ENCODE results near the gene PTPRE.

DNA sequence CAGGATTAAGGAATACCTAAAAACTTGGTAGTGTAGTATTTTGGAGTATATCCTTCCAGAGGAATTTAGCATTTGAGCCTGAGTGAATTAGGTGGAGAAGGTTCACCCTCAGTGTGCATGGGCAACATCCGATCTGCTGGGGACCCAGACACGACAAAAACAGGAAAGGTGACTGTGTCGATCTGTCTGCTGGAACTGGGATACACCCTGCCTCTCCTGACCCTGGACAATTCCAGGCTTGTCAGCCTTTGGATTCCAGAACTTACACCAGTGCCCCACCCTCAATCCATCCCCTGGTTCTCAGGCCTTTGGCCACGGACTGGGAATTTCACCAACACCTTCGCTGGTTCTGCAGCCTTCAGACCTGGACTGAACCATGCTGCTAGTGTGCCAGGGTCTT lies 41.9 kb downstream of the PTPRE start:
- TF ChIP-seq, protein P1, sequence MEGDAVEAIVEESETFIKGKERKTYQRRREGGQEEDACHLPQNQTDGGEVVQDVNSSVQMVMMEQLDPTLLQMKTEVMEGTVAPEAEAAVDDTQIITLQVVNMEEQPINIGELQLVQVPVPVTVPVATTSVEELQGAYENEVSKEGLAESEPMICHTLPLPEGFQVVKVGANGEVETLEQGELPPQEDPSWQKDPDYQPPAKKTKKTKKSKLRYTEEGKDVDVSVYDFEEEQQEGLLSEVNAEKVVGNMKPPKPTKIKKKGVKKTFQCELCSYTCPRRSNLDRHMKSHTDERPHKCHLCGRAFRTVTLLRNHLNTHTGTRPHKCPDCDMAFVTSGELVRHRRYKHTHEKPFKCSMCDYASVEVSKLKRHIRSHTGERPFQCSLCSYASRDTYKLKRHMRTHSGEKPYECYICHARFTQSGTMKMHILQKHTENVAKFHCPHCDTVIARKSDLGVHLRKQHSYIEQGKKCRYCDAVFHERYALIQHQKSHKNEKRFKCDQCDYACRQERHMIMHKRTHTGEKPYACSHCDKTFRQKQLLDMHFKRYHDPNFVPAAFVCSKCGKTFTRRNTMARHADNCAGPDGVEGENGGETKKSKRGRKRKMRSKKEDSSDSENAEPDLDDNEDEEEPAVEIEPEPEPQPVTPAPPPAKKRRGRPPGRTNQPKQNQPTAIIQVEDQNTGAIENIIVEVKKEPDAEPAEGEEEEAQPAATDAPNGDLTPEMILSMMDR (IDR thresholded peaks at IDR 0.05; ENCODE audit: low read depth, low read length) = no peak
- TF ChIP-seq POLR2A (IDR thresholded peaks at IDR 0.05; ENCODE audit: extremely low read depth, insufficient read length) = no peak
- TF ChIP-seq MYC (IDR thresholded peaks at IDR 0.05; ENCODE audit: low read depth, low read length) = no peak
- TF ChIP-seq, protein P2, sequence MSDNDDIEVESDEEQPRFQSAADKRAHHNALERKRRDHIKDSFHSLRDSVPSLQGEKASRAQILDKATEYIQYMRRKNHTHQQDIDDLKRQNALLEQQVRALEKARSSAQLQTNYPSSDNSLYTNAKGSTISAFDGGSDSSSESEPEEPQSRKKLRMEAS (IDR thresholded peaks at IDR 0.05; ENCODE audit: low read depth, low read length) = no peak
